K562 (cell line): ENCODE measurements around the gene KAT5. TPM values are rescaled to one million over a fixed set of nuclear protein-coding genes. Genes with fewer than 3 reads are reported as not detected.

Experiments
- ATF1 ChIP-seq, 2 experiments: fragments of 450-650 bp in 1 of 2; IDR thresholded peaks; 2 replicates each; pipeline ENCODE4 v1.6.1; 2016; ENCODE audit warnings: missing compliant biosample characterization in 1 of 2, missing genetic modification characterization in 1 of 2
- BRD4 ChIP-seq: fragments of 200-600 bp; sonication (generic); IDR thresholded peaks from 2 replicates; pipeline ENCODE4 v1.6.1; 2017; ENCODE audit warnings: inconsistent platforms
- CBFA2T3 ChIP-seq: fragments of 450-650 bp; IDR thresholded peaks from 2 replicates; pipeline ENCODE4 v1.6.1; 2017
- CLOCK ChIP-seq: fragments of 250-450 bp; sonication (Bioruptor Pico); IDR thresholded peaks from 2 replicates; pipeline ENCODE4 v1.4.0; 2020; ENCODE audit warnings: mild to moderate bottlenecking, moderate library complexity, borderline replicate concordance
- DMBX1 ChIP-seq: fragments of 250-450 bp; sonication (Bioruptor Pico); IDR thresholded peaks from 2 replicates; pipeline ENCODE4 v1.8.0; 2022; ENCODE audit warnings: inconsistent platforms, mild to moderate bottlenecking, moderate library complexity, borderline replicate concordance
- FOXA1 ChIP-seq: fragments of 450-650 bp; IDR thresholded peaks from 2 replicates; pipeline ENCODE4 v1.6.1; 2016; ENCODE audit warnings: mild to moderate bottlenecking, borderline replicate concordance
- GABPB1 ChIP-seq: sonication (generic); formaldehyde crosslinking; IDR thresholded peaks from 2 replicates; pipeline ENCODE4 v1.8.0; 2022; ENCODE audit warnings: mild to moderate bottlenecking, missing genetic modification reagents
- HCFC1 ChIP-seq: IDR thresholded peaks from 2 replicates; pipeline ENCODE4 v1.6.1; 2012; ENCODE audit warnings: low read depth, low read length, improper control_type of control experiment
- HDAC2 ChIP-seq: fragments of 450-650 bp; IDR thresholded peaks from 2 replicates; pipeline ENCODE4 v1.6.1; 2016; ENCODE audit warnings: mild to moderate bottlenecking
- HIVEP1 ChIP-seq: fragments of 250-450 bp; sonication (Bioruptor Pico); IDR thresholded peaks from 2 replicates; pipeline ENCODE4 v1.4.0; 2020; ENCODE audit warnings: mild to moderate bottlenecking
- IRF1 ChIP-seq: sonication (generic); formaldehyde crosslinking; IDR thresholded peaks from 2 replicates; pipeline ENCODE4 v1.8.0; 2022; ENCODE audit warnings: missing genetic modification reagents, mild to moderate bottlenecking, borderline replicate concordance
- NR2F6 ChIP-seq: fragments of 450-650 bp; formaldehyde crosslinking; IDR thresholded peaks from 2 replicates; pipeline ENCODE4 v1.4.0; 2020; ENCODE audit warnings: mild to moderate bottlenecking
- POU5F1 ChIP-seq: fragments of 150-350 bp; IDR thresholded peaks from 2 replicates; pipeline ENCODE4 v1.6.1; 2014; ENCODE audit warnings: borderline replicate concordance, low read length, low read depth, mild to moderate bottlenecking; ENCODE audit not compliant: partially characterized antibody
- PURB ChIP-seq: sonication (generic); formaldehyde crosslinking; IDR thresholded peaks from 2 replicates; pipeline ENCODE4 v1.9.0; 2021; ENCODE audit warnings: low read depth, mild to moderate bottlenecking, missing genetic modification reagents
- TCF3 ChIP-seq: sonication (generic); formaldehyde crosslinking; IDR thresholded peaks from 2 replicates; pipeline ENCODE4 v1.4.0; 2020; ENCODE audit warnings: mild to moderate bottlenecking, missing genetic modification reagents
- ZNF444 ChIP-seq: fragments of 250-450 bp; sonication (Bioruptor Pico); IDR thresholded peaks from 2 replicates; pipeline ENCODE4 v1.4.0; 2020; ENCODE audit warnings: mild to moderate bottlenecking, moderate library complexity
- ZNF780A ChIP-seq: fragments of 250-450 bp; sonication (Bioruptor Pico); IDR thresholded peaks from 2 replicates; pipeline ENCODE4 v1.5.0; 2021; ENCODE audit warnings: mild to moderate bottlenecking
- polyA plus RNA-seq, 8 experiments: library from polyadenylated mRNA; depleted of rRNA in 4 of 8; stranded (reverse) in 5 of 8; unstranded in 3 of 8; fragments of >200 nt; fragmentation: Nextera tagmentation in 2 of 8; fragmentation: Illumina TruSeq in 1 of 8; extraction: Ambion mirVana in 2 of 8; extraction: Trizol in 1 of 8; gene quantifications; 2 replicates each; pipeline versions ENCODE4 v1.2.1 to v1.2.3, GENCODE V29; 2011 to 2014; ENCODE audit warnings: inconsistent platforms in 1 of 8, missing spikeins in 1 of 8
- total RNA-seq, 7 experiments: library from RNA; depleted of rRNA in 6 of 7; stranded (reverse); fragments of >200 nt in 6 of 7; fragmentation: Illumina TruSeq in 2 of 7; extraction: Trizol in 2 of 7; gene quantifications; 2 replicates each; pipeline versions ENCODE4 v1.2.1 to v1.2.3, GENCODE V29; 2011 to 2021; ENCODE audit warnings: low replicate concordance in 1 of 7
- TF ChIP-seq, protein P1 (sequence below): fragments of 450-650 bp; IDR thresholded peaks from 2 replicates; pipeline ENCODE4 v1.6.1; 2016; ENCODE audit warnings: borderline replicate concordance
- TF ChIP-seq, protein P2 (sequence below): sonication (generic); formaldehyde crosslinking; IDR thresholded peaks from 2 replicates; pipeline ENCODE4 v1.8.1; 2022; ENCODE audit warnings: missing genetic modification reagents
- TF ChIP-seq, protein P3 (sequence below): sonication (generic); formaldehyde crosslinking; IDR thresholded peaks from 2 replicates; pipeline ENCODE4 v1.4.0; 2020; ENCODE audit warnings: mild to moderate bottlenecking, missing genetic modification reagents

The KAT5 gene
- total and polyA plus RNA-seq, 9 of the 15 experiments (the other 6 are each of a cell fraction or from before 2014, with no cell fraction given), result 3.6 to 76.8 (median 52.7) TPM

- no peak for TF ChIP-seq BRD4
- no peak for TF ChIP-seq NR2F6 (CRISPR knock-in tag)
- TF ChIP-seq HIVEP1 (CRISPR knock-in tag), result no peak
- no peak for TF ChIP-seq IRF1 (CRISPR knock-in tag)
- no peak for TF ChIP-seq ZNF444 (CRISPR knock-in tag)
- no peak for TF ChIP-seq FOXA1
- peak; percentile 87 for TF ChIP-seq GABPB1
- TF ChIP-seq, protein P1, sequence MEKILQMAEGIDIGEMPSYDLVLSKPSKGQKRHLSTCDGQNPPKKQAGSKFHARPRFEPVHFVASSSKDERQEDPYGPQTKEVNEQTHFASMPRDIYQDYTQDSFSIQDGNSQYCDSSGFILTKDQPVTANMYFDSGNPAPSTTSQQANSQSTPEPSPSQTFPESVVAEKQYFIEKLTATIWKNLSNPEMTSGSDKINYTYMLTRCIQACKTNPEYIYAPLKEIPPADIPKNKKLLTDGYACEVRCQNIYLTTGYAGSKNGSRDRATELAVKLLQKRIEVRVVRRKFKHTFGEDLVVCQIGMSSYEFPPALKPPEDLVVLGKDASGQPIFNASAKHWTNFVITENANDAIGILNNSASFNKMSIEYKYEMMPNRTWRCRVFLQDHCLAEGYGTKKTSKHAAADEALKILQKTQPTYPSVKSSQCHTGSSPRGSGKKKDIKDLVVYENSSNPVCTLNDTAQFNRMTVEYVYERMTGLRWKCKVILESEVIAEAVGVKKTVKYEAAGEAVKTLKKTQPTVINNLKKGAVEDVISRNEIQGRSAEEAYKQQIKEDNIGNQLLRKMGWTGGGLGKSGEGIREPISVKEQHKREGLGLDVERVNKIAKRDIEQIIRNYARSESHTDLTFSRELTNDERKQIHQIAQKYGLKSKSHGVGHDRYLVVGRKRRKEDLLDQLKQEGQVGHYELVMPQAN, result peak; percentile 71; the same call in 1 of the 2 replicates
- TF ChIP-seq CLOCK, result no peak
- TF ChIP-seq TCF3 (CRISPR knock-in tag), result no peak
- TF ChIP-seq HCFC1, result peak; percentile 87
- TF ChIP-seq, protein P2, sequence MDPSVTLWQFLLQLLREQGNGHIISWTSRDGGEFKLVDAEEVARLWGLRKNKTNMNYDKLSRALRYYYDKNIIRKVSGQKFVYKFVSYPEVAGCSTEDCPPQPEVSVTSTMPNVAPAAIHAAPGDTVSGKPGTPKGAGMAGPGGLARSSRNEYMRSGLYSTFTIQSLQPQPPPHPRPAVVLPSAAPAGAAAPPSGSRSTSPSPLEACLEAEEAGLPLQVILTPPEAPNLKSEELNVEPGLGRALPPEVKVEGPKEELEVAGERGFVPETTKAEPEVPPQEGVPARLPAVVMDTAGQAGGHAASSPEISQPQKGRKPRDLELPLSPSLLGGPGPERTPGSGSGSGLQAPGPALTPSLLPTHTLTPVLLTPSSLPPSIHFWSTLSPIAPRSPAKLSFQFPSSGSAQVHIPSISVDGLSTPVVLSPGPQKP (CRISPR knock-in tag), result no peak
- TF ChIP-seq ZNF780A, result no peak
- peak; percentile 70 for TF ChIP-seq ATF1 (CRISPR knock-in tag; IDR thresholded peaks at IDR 0.05)
- peak; percentile 95 for TF ChIP-seq ATF1 (tag; IDR thresholded peaks at IDR 0.05)
- TF ChIP-seq POU5F1, result peak; percentile 47
- no peak for TF ChIP-seq PURB
- TF ChIP-seq DMBX1, result peak; percentile 59; the same call in 1 of the 2 replicates
- TF ChIP-seq HDAC2, result no peak
- no peak for TF ChIP-seq CBFA2T3
- TF ChIP-seq, protein P3, sequence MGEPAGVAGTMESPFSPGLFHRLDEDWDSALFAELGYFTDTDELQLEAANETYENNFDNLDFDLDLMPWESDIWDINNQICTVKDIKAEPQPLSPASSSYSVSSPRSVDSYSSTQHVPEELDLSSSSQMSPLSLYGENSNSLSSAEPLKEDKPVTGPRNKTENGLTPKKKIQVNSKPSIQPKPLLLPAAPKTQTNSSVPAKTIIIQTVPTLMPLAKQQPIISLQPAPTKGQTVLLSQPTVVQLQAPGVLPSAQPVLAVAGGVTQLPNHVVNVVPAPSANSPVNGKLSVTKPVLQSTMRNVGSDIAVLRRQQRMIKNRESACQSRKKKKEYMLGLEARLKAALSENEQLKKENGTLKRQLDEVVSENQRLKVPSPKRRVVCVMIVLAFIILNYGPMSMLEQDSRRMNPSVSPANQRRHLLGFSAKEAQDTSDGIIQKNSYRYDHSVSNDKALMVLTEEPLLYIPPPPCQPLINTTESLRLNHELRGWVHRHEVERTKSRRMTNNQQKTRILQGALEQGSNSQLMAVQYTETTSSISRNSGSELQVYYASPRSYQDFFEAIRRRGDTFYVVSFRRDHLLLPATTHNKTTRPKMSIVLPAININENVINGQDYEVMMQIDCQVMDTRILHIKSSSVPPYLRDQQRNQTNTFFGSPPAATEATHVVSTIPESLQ (CRISPR knock-in tag), result 0 out of 2 replicates have a peak, but pooled peaks have one; percentile 47
Observed at GRCh38 chr11:65720211-65720934, 8.3 kb downstream of the KAT5 start, which contains the start of gene RNASEH2C (continued).
